GM20000 (cell line): ENCODE data around the gene CYP1B1.

Experiments
- DNase-seq: peaks from one replicate; pipeline ENCODE4 v3.0.0; 2012; ENCODE audit warnings: low spot score
- TF ChIP-seq, protein P1 (sequence below): IDR thresholded peaks from 2 replicates; pipeline ENCODE4 v1.5.1; 2012; ENCODE audit warnings: mild to moderate bottlenecking, control low read depth; ENCODE audit errors: extremely low read depth, missing control alignments

The CYP1B1 gene

DNA sequence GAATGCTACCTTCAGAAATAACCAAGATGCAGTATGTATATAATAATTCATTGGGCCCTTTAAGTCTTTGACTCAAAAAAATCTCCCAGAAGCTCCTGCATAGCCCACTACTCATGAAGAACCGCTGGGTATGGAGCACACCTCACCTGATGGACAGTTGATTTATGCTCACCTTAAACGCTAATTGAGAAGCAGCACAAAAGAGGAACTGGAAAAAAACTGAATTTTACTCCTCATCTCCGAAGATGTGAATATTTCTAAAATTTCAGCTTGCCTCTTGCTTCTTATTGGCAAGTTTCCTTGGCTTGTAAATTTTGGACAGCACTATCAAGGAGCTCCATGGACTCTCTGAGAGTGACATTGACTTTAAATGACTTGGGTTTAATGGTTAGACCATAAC, 5.5 kb downstream of the CYP1B1 start:
- DNase-seq: no peak
- TF ChIP-seq, protein P1, sequence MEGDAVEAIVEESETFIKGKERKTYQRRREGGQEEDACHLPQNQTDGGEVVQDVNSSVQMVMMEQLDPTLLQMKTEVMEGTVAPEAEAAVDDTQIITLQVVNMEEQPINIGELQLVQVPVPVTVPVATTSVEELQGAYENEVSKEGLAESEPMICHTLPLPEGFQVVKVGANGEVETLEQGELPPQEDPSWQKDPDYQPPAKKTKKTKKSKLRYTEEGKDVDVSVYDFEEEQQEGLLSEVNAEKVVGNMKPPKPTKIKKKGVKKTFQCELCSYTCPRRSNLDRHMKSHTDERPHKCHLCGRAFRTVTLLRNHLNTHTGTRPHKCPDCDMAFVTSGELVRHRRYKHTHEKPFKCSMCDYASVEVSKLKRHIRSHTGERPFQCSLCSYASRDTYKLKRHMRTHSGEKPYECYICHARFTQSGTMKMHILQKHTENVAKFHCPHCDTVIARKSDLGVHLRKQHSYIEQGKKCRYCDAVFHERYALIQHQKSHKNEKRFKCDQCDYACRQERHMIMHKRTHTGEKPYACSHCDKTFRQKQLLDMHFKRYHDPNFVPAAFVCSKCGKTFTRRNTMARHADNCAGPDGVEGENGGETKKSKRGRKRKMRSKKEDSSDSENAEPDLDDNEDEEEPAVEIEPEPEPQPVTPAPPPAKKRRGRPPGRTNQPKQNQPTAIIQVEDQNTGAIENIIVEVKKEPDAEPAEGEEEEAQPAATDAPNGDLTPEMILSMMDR: no peak

DNA sequence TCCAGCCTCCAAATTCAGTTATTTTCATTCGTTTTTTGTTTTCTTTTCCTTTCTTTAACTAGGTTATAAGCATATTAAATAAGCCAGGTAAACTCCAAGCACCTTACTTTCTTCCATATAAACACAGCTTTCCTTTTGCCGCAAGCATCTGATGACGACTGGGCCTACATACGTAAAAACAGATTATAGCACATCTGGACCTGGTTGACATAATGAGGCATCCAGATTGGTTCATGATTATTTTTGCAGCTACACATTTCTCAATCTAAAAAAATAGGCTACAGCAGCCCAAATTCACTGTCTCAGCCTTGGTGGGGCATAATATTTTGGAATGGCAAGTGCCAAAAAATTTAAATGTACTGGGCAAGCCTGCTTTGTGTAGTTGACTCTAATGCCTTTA, 7.7 kb downstream of the CYP1B1 start:
- DNase-seq: no peak
- TF ChIP-seq, protein P1: no peak

DNA sequence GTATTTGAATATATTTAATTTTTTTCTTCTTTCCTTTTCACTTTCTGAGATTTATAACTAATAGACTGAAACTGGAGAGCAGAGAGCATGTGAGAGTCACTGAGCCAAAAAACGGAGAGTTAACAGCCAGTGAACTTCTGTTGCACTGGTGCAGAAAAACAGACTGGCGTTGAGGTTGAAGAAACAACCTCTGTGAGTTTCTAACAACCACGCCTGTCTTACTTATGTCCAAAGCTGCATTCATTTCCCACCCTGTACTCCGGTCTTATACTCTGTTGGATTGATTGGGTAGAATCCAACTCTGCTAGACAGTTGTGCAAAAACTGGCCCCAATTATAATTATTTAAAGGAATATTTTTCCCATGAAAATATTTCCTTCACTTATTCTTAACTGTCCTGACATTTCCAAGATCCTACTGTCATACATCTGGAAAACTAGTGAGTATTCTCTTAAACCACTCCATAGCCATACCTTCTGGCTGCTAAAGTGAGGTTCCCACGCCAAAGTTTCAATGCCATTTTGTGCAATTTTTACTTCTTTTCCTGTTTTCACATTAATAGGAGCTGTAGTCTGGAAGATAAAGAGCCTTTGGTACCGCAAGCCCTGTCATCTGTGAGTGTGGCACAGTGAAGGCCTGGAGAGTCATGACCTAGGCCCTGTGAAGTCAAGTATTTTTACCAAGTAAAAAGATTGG, 9.4 kb downstream of the CYP1B1 start:
- TF ChIP-seq, protein P1: no peak
- DNase-seq: no peak

DNA sequence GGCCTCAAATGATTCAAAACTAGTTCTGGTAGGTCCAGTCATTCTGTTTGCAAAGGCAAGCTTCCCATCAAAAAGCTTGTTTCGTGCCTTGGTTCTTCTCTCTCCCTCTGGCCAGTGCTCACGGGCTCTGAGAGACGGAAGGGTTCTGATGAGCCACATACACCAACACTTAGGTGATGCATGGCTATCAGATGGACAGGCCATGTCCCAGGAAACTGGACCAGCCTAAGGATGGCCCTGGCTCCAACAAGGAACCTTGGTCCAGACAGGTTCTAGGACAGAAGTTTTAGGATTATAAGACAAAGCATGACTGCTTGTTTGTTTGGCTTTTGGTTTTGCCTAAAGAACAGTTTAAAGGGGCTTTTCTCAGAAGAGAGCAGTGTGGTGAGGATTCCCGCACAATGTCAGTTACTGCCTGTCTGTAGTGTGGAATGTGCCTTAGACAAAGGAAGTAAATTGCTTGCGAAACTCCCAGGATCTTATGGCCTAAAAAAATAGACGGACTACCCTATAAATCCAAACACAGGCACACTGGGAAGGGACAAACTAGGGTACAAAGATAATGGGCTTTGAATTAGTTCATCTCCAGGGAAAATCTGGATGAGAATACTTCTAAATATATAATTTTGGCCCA, 10.3 kb downstream of the CYP1B1 start:
- TF ChIP-seq, protein P1: no peak
- no peak for DNase-seq

DNA sequence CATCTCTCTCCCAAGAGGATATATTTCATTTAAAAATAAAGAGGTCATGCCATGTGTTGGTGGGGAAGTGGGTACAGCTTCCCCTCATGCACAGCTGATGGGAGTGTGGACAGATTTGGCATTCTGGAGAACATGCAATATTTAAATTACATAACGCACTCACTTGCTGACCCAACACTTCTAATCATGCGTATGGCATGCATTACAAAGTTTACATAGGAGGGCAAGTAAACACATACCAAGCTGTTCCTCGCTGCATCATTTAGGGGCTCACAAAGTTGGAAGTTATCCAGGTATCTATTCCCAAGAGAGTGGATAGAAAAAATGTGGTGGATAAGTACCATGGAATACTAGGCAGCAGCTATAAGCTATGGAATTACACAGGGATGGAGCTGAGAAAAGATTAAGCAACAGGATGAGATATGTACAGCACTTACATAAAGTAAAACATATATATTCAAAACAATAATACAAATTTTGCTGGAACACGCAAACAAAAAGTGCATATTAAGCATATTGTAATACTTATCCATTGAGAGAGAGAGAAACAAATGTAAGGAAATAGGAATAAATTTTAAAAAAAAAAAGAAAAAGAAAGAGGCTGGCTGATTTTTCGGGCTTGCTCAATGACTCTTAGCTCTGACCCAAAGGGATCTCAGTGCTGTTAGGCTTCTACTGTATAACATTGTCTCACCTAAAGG, 11.0 kb downstream of the CYP1B1 start:
- TF ChIP-seq, protein P1: no peak
- DNase-seq: no peak

DNA sequence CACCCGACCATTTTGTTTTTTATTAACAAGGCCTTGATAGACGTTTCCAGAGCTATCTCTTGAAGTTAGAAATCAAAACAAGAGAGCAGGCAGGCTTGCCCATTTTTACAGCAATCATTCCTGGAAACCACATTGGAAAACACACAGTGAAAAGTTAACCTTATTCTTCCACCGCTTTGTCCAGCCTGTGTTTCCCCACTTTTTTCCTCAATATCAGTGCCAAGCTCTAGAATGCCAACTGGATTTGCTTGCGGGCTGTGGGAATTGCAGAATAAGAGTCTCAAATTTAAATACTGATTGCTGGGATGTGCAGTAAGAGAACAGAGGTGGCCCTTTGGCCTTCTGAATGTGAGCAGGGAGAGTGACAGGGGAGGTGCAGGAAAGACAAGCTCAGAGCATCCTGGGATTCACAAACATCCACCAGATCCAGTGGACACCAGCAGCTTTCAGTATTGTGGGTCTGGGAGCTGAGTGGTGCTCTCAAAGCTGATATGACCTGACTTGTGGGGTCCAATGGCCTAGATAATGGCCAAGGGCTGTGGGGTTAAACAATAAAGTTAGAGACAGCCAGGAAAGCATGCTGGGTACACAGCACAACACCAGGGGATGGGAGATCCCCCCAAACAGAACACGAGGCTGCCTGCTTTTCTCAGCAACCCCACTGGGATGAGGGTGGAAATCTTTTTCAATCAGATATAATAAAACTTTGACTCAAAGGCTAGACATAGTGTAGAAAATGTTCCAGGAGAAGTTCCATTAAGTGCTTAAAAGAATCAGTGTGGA, 15.5 kb downstream of the CYP1B1 start:
- TF ChIP-seq, protein P1: no peak

More for the DNA sequence above, 15.5 kb downstream of the CYP1B1 start:
- no peak for DNase-seq
